ENCODE data around the gene RCAN2. TPM values are rescaled to one million over a fixed set of nuclear protein-coding genes. Genes with fewer than 3 reads are reported as not detected.

The RCAN2 gene
- total RNA-seq, 5 donors from 2014 or later (not counting 1 experiment from before 2014, with no cell fraction given): 0.15 to 2.5 (median 1.4) TPM

DNA sequence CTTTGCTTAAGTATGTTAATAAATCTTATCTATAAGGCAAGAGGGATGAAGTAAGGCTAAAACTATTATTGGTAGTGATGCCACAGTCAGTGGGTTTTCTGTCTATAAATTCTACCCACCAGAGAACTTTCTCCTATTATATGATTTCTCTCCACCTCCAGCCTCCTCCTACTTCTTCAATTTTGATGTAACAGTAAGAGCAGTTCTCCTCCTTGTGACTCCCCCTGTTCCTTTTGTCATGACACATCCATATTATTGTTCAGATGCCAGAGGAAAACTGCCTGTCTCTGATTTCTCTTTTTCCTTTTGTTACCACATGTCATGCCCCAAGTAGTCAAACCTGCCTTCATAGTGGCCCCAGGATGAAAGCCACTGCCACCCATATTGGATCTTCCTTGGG is 9.1 kb upstream of the RCAN2 start:
- H3K9me3 ChIP-seq: no peaks in the 10 kb centered on the region
- peaks cover 0 to 17% of the 10 kb centered on the region in 2 experiments for H3K27me3 ChIP-seq (replicated peaks in 1 of 2; ENCODE audit: control insufficient read depth in 2 of 2, extremely low read depth in 1 of 2, insufficient read depth in 2 of 2, low read length in 1 of 2)
- H3K36me3 ChIP-seq (ENCODE audit: control insufficient read depth in 2 of 2, extremely low read depth in 1 of 2, insufficient read depth in 1 of 2, low read length in 1 of 2): no peaks in the 10 kb centered on the region
- no peak for DNase-seq
- no peak for ATAC-seq (replicated peaks in 1 of 4)
- H3K36me3 Mint-ChIP-seq: no peaks in the 10 kb centered on the region
- H3K4me3 Mint-ChIP-seq: no peak overlapping the region
- POLR2A ChIA-PET: no interaction called here
- H3K4me3 ChIP-seq (ENCODE audit: control insufficient read depth in 1 of 2, extremely low read depth in 1 of 2, low read length in 1 of 2): no peak overlapping the region
- CTCF ChIA-PET: no interaction called here
- H3K27me3 Mint-ChIP-seq: peaks cover 33% of the 10 kb centered on the region in 2 donors
- H3K4me1 ChIP-seq (ENCODE audit: control insufficient read depth in 1 of 2, extremely low read depth in 1 of 2, insufficient read depth in 2 of 2, low read length in 2 of 2): no peaks in the 10 kb centered on the region
- no peak overlapping the region for H3K27ac ChIP-seq (ENCODE audit: low read length)
- no peaks in the 10 kb centered on the region for H3K9me3 Mint-ChIP-seq
- H3K4me1 Mint-ChIP-seq: no peaks in the 10 kb centered on the region
- H3K27ac Mint-ChIP-seq: no peak overlapping the region

DNA sequence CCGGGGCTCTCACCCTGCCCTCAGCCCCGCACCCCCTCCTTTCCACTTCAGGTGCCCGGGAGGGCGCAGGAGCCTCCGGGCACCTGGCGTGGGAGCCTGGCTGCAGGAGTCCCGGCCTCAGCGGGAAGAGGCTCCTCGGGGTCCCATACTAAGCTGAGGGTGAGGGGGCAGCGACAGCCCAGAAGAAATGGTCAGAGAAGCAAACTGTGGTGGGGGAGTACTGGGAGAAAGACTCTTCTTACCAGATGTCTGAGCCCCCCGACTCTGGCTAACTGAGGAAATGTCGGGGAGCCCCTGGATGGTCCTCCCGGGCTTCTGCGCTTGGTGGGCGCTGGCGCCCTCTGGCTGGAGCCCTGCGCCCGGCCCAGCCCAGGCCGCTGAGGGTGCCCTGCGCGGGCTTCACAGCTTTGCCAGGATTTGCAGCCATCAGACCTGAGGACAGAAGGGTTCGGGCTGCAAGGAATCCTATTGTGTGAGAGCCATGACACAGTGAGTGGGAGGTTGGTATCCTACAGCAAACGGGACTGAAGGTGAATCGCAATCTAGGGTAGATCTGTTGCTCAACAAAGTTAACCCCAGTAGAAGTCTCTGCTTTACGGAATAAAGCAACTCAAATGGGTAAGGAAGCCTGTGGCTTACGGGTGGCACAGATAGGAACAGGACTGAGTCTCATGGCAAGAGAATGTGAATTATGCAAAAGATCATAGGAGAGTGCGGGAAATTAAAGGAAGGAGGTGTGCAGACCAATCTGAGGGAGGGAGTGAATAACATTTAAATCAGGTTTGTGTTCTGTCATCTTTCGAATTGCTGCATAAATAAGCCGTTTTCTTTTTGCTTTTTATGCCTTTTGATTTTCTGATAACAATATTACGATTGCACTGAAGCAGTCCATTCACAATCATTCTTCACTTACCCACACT is 639 bp upstream of the RCAN2 start:
- Histone ChIP-seq H3K27ac (ENCODE audit: low read length) (no peak overlapping the region), H3K4me3 (ENCODE audit: control insufficient read depth in 1 of 2, extremely low read depth in 1 of 2, low read length in 1 of 2) (peak overlapping the region; percentile 42 to 55), H3K27me3 (replicated peaks in 1 of 2; ENCODE audit: control insufficient read depth in 2 of 2, extremely low read depth in 1 of 2, insufficient read depth in 2 of 2, low read length in 1 of 2) (peaks cover 18 to 25% of the 10 kb centered on the region in 2 experiments), H3K36me3 (ENCODE audit: control insufficient read depth in 2 of 2, extremely low read depth in 1 of 2, insufficient read depth in 1 of 2, low read length in 1 of 2) (no peaks in the 10 kb centered on the region), H3K4me1 (ENCODE audit: control insufficient read depth in 1 of 2, extremely low read depth in 1 of 2, insufficient read depth in 2 of 2, low read length in 2 of 2) (peaks cover 0 to 14% of the 10 kb centered on the region in 2 experiments), H3K9me3 (no peaks in the 10 kb centered on the region)
- peak overlapping the region; percentile 37 to 63 (median 56) for H3K4me3 Mint-ChIP-seq
- no peak overlapping the region for H3K27ac Mint-ChIP-seq
- ATAC-seq (replicated peaks in 1 of 4): peak in 3 of 4 experiments; percentile 35 to 66 (median 50)
- peak in 6 of 35 experiments; percentile 0 to 9 (median 3) for DNase-seq
- H3K36me3 Mint-ChIP-seq: no peaks in the 10 kb centered on the region
- peaks cover 9 to 13% (median 12%) of the 10 kb centered on the region in 3 donors for H3K4me1 Mint-ChIP-seq
- H3K27me3 Mint-ChIP-seq: peaks cover 65 to 74% of the 10 kb centered on the region in 2 donors
- WGBS (ENCODE audit: insufficient coverage): 7% methylated on average over 28 of the region's 30 CpGs
- ChIA-PET CTCF (no interaction called here), POLR2A (no interaction called here)
- no peaks in the 10 kb centered on the region for H3K9me3 Mint-ChIP-seq

DNA sequence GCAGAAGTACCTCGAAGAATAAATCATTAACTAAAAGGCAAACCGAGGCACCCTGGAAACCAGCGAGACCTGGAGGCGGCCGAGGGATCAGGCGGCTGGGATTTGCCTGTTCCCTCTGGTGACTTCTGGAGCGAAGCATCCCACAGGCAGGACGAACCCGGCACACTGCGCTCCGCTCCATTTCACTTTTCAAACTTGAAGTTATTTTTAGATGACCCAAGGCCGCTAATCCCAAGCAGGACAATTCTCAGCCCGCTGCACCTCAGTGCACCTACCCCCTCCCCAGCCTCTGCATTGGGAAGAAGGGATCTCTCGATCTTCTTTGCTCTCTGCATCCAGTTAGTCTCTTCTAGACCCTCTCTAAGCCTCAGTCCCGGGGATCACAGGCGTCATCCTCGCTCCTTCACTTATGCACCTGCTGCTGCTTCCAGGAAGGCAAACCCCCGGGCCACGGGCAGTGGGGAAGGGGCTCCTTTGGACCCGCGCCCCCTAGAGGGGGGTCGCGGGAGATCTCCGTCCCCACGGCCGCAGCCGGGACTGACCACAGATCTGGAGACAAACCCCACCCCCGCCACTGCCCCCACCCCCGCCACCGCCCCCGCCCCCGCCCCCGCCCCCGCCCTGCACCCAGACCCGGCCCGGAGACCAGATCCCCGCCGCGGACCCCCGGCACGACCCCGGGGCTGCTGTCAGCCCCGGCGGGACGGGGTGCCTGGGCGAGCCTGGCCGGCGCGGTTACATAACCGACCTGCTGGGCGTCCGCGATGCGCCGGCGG is 636 bp downstream of the RCAN2 start:
- H3K27me3 Mint-ChIP-seq: peaks cover 70 to 73% of the 10 kb centered on the region in 2 donors
- no peak for ATAC-seq (replicated peaks in 1 of 4)
- no peaks in the 10 kb centered on the region for H3K9me3 Mint-ChIP-seq
- no peaks in the 10 kb centered on the region for H3K9me3 ChIP-seq
- no peak for DNase-seq
- H3K36me3 ChIP-seq (ENCODE audit: control insufficient read depth in 2 of 2, extremely low read depth in 1 of 2, insufficient read depth in 1 of 2, low read length in 1 of 2): no peaks in the 10 kb centered on the region
- H3K27me3 ChIP-seq (replicated peaks in 1 of 2; ENCODE audit: control insufficient read depth in 2 of 2, extremely low read depth in 1 of 2, insufficient read depth in 2 of 2, low read length in 1 of 2): peaks cover 19 to 23% of the 10 kb centered on the region in 2 experiments
- WGBS (ENCODE audit: insufficient coverage): 21% methylated on average over 29 of the region's 56 CpGs
- H3K27ac Mint-ChIP-seq: peak overlapping the region in 1 of 2 donors; percentile 45
- CTCF ChIA-PET: no interaction called here
- no peaks in the 10 kb centered on the region for H3K36me3 Mint-ChIP-seq
- peaks cover 0 to 14% of the 10 kb centered on the region in 2 experiments for H3K4me1 ChIP-seq (ENCODE audit: control insufficient read depth in 1 of 2, extremely low read depth in 1 of 2, insufficient read depth in 2 of 2, low read length in 2 of 2)
- peak overlapping the region in 1 of 2 donors; percentile 55 for H3K4me3 ChIP-seq (ENCODE audit: control insufficient read depth in 1 of 2, extremely low read depth in 1 of 2, low read length in 1 of 2)
- peaks cover 9 to 13% (median 12%) of the 10 kb centered on the region in 3 donors for H3K4me1 Mint-ChIP-seq
- peak overlapping the region; percentile 49 to 57 (median 56) for H3K4me3 Mint-ChIP-seq
- POLR2A ChIA-PET: no interaction called here
- H3K27ac ChIP-seq (ENCODE audit: low read length): no peak overlapping the region

DNA sequence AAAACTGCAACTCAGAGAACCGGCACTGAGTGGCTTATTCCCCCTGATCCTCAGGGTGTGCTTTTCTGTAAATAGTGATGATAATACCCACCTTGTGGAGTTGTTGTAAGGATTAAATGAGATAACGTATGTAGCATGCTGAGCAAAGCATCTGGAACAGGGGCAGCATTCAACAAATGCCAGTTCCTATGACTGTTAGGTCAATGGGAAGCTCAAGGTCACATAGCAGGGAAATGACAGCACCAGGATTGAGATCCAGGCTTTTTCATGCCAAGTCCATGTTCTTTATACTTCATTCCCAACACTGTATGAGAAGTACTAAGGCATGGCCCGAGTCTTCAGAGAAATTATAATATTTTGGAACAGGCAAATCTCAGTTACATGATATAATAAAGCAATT is 5.1 kb downstream of the RCAN2 start:
- H3K27me3 ChIP-seq (replicated peaks in 1 of 2; ENCODE audit: control insufficient read depth in 2 of 2, extremely low read depth in 1 of 2, insufficient read depth in 2 of 2, low read length in 1 of 2): peaks cover 10 to 19% of the 10 kb centered on the region in 2 experiments
- no peaks in the 10 kb centered on the region for H3K36me3 ChIP-seq (ENCODE audit: control insufficient read depth in 2 of 2, extremely low read depth in 1 of 2, insufficient read depth in 1 of 2, low read length in 1 of 2)
- no peaks in the 10 kb centered on the region for H3K9me3 ChIP-seq
- ATAC-seq (replicated peaks in 1 of 4) (no peak), DNase-seq (no peak)
- Mint-ChIP-seq H3K9me3 (no peaks in the 10 kb centered on the region), H3K36me3 (no peaks in the 10 kb centered on the region), H3K27ac (no peak overlapping the region), H3K4me1 (peaks cover 7 to 9% (median 7%) of the 10 kb centered on the region in 3 donors), H3K4me3 (no peak overlapping the region), H3K27me3 (peaks cover 55 to 70% of the 10 kb centered on the region in 2 donors)
- POLR2A ChIA-PET: no interaction called here
- no peak overlapping the region for H3K27ac ChIP-seq (ENCODE audit: low read length)
- 40% methylated on average over 1 of the region's 3 CpGs for WGBS (ENCODE audit: insufficient coverage)
- CTCF ChIA-PET: no interaction called here
- peaks cover 0 to 5% of the 10 kb centered on the region in 2 experiments for H3K4me1 ChIP-seq (ENCODE audit: control insufficient read depth in 1 of 2, extremely low read depth in 1 of 2, insufficient read depth in 2 of 2, low read length in 2 of 2)
- no peak overlapping the region for H3K4me3 ChIP-seq (ENCODE audit: control insufficient read depth in 1 of 2, extremely low read depth in 1 of 2, low read length in 1 of 2)

DNA sequence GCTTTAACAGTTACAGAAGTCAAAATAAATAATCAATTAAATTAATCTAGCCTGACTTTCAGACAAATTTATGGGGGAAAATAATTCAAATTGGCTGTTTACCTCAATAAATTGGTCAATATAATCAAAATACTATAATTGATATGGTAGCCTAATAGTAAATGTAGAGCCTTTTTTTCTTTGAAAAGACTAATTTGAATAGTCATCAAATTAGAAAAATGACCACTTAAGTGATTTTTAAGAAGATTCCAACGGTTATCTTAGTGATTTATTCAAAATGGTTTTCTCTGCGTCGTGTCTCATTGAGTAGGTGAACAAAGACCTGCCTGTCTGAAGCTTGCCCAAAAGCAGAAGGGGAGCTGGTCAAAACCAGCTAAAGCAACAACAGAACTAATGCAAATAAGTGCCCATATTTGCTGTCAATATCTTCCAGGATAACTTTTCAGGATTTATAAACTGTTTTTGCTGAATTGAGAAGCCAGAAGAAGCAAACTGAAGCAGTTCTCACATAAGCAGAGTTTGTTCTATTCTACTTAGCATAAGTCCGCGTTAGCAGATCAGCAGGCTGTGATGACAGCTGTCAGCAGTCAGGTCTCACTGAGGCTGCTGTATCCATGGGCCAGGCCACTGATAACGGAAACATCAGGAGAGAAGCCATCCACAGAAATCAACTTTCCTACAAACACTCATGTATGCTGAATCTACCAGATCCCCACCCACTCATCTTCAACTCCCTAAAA is 7.0 kb downstream of the RCAN2 start:
- Histone ChIP-seq H3K4me1 (ENCODE audit: control insufficient read depth in 1 of 2, extremely low read depth in 1 of 2, insufficient read depth in 2 of 2, low read length in 2 of 2) (no peaks in the 10 kb centered on the region), H3K9me3 (no peaks in the 10 kb centered on the region), H3K27me3 (replicated peaks in 1 of 2; ENCODE audit: control insufficient read depth in 2 of 2, extremely low read depth in 1 of 2, insufficient read depth in 2 of 2, low read length in 1 of 2) (peaks cover 6 to 19% of the 10 kb centered on the region in 2 experiments), H3K36me3 (ENCODE audit: control insufficient read depth in 2 of 2, extremely low read depth in 1 of 2, insufficient read depth in 1 of 2, low read length in 1 of 2) (no peaks in the 10 kb centered on the region), H3K27ac (ENCODE audit: low read length) (no peak overlapping the region), H3K4me3 (ENCODE audit: control insufficient read depth in 1 of 2, extremely low read depth in 1 of 2, low read length in 1 of 2) (no peak overlapping the region)
- WGBS (ENCODE audit: insufficient coverage): 86% methylated on average over 5 of the region's 6 CpGs
- ATAC-seq (replicated peaks in 1 of 4) (no peak), DNase-seq (no peak)
- Mint-ChIP-seq H3K36me3 (no peaks in the 10 kb centered on the region), H3K9me3 (no peaks in the 10 kb centered on the region), H3K27me3 (peaks cover 55% of the 10 kb centered on the region in 2 donors), H3K4me3 (no peak overlapping the region), H3K4me1 (no peaks in the 10 kb centered on the region), H3K27ac (no peak overlapping the region)
- CTCF ChIA-PET: no interaction called here
- POLR2A ChIA-PET: no interaction called here

DNA sequence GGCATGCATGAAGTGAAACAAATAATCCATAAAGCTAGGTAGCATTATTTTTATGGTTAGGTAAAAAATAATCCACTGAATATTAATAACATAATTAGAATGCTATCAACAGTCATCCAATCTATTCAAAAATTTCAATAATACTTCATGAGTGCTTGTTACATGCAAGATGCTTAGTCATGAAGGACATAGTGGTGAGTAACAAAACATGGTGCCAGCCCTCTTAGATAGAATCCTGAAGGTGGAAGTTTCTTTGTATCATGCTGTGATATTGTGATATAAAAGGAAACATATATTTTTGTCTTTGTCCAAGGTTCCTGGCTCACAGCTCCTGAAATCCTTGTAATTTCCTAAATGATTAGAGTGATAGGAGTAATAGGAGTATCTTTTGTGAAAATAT is 14.9 kb downstream of the RCAN2 start:
- no peak overlapping the region for H3K27ac Mint-ChIP-seq
- ChIA-PET CTCF (no interaction called here), POLR2A (no interaction called here)
- no peak overlapping the region for H3K4me3 ChIP-seq (ENCODE audit: control insufficient read depth in 1 of 2, extremely low read depth in 1 of 2, low read length in 1 of 2)
- no peak for ATAC-seq (replicated peaks in 1 of 4)
- H3K27me3 Mint-ChIP-seq: peaks cover 25 to 36% of the 10 kb centered on the region in 2 donors
- no peak for DNase-seq
- no peaks in the 10 kb centered on the region for H3K36me3 ChIP-seq (ENCODE audit: control insufficient read depth in 2 of 2, extremely low read depth in 1 of 2, insufficient read depth in 1 of 2, low read length in 1 of 2)
- no peak overlapping the region for H3K27ac ChIP-seq (ENCODE audit: low read length)
- no peaks in the 10 kb centered on the region for H3K36me3 Mint-ChIP-seq
- no peaks in the 10 kb centered on the region for H3K4me1 ChIP-seq (ENCODE audit: control insufficient read depth in 1 of 2, extremely low read depth in 1 of 2, insufficient read depth in 2 of 2, low read length in 2 of 2)
- no peaks in the 10 kb centered on the region for H3K4me1 Mint-ChIP-seq
- H3K27me3 ChIP-seq (replicated peaks in 1 of 2; ENCODE audit: control insufficient read depth in 2 of 2, extremely low read depth in 1 of 2, insufficient read depth in 2 of 2, low read length in 1 of 2): peaks cover 0 to 4% of the 10 kb centered on the region in 2 experiments
- no peaks in the 10 kb centered on the region for H3K9me3 ChIP-seq
- H3K4me3 Mint-ChIP-seq: no peak overlapping the region
- H3K9me3 Mint-ChIP-seq: no peaks in the 10 kb centered on the region

All from T-cell (primary cell).